Tibial nerve (tissue), 4 donors: ENCODE results near the gene IZUMO4. TPM values are rescaled to one million over a fixed set of nuclear protein-coding genes. Genes with fewer than 3 reads are reported as not detected.

ENCODE experiments used
- DNase-seq, 2 donors: peaks; one replicate each; pipeline ENCODE4 v3.0.0-alpha.2; 2019; ENCODE audit warnings: low spot score in 2 of 2
- H3K27ac ChIP-seq, 4 donors: fragments of 200-600 bp; sonication (generic) in 3 of 4; one replicate each; pipeline ENCODE4 v1.5.1; 2017 to 2019; ENCODE audit warnings: mild to moderate bottlenecking in 1 of 4
- H3K27me3 ChIP-seq, 2 donors: fragments of 200-600 bp; sonication (generic) in 1 of 2; one replicate each; pipeline versions ENCODE4 v1.5.1 to v1.6.0; 2017 to 2019
- H3K36me3 ChIP-seq, 3 donors: fragments of 200-600 bp; sonication (generic); one replicate each; pipeline ENCODE4 v1.5.1; 2018 to 2019
- H3K4me1 ChIP-seq, 4 donors: fragments of 200-600 bp; sonication (generic) in 3 of 4; one replicate each; pipeline ENCODE4 v1.5.1; 2017 to 2019
- H3K4me3 ChIP-seq, 4 donors: fragments of 200-600 bp; sonication (generic) in 3 of 4; one replicate each; pipeline ENCODE4 v1.5.1; 2017 to 2019; ENCODE audit warnings: mild to moderate bottlenecking in 1 of 4, moderate library complexity in 1 of 4
- H3K9me3 ChIP-seq, 4 donors: fragments of 200-600 bp; sonication (generic) in 3 of 4; one replicate each; pipeline ENCODE4 v1.5.1; 2017 to 2019
- CTCF ChIP-seq, 5 experiments: fragments of 200-600 bp in 3 of 5; fragments of 450-650 bp in 2 of 5; sonication (generic) in 3 of 5; IDR thresholded peaks; one replicate each; pipeline ENCODE4 v1.5.1; 2016 to 2019; ENCODE audit warnings: antibody characterized with exemption in 5 of 5, mild to moderate bottlenecking in 3 of 5, moderate library complexity in 2 of 5
- EP300 ChIP-seq, 2 donors: sonication (generic); formaldehyde crosslinking; IDR thresholded peaks; one replicate each; pipeline ENCODE4 v1.6.1; 2017; ENCODE audit warnings: antibody characterized with exemption in 2 of 2, mild to moderate bottlenecking in 1 of 2
- POLR2A ChIP-seq, 2 donors: fragments of 450-650 bp; IDR thresholded peaks; one replicate each; pipeline ENCODE4 v1.6.1; 2017; ENCODE audit warnings: antibody characterized with exemption in 2 of 2, mild to moderate bottlenecking in 2 of 2, moderate library complexity in 2 of 2
- WGBS, 2 donors: methylation state at CpG; one replicate each; pipeline ENCODE4 v1.1.5; 2018; 5-methylcytosine and 5-hydroxymethylcytosine counted together
- total RNA-seq, 4 donors: library from RNA; depleted of rRNA; stranded (reverse); fragments of >200 nt; gene quantifications; one replicate each; pipeline ENCODE4 v1.1.0, GENCODE V29; 2016

IZUMO4 gene
- total RNA-seq, 4 donors from 2014 or later: 28.6 to 46.3 (median 33.2) TPM

GRCh38 chr19:2051773-2052704 is 44.7 kb upstream of the IZUMO4 start:
- DNase-seq: no peak
- peak overlapping the region; percentile 29 to 100 (median 95) for H3K4me3 ChIP-seq
- WGBS, 2 donors: 61 to 69% methylated on average over 16 to 18 of the region's 18 CpGs

GRCh38 chr19:2053601-2054389 is 42.9 kb upstream of the IZUMO4 start:
- DNase-seq: no peak

More at GRCh38 chr19:2051773-2052704, 44.7 kb upstream of the IZUMO4 start:
- TF ChIP-seq EP300 (IDR thresholded peaks at IDR 0.05) (no peak), CTCF (IDR thresholded peaks at IDR 0.05) (no peak), POLR2A (IDR thresholded peaks at IDR 0.05) (no peak)
- Histone ChIP-seq H3K27me3 (no peaks in the 10 kb centered on the region), H3K4me1 (peaks cover 10 to 74% (median 60%) of the 10 kb centered on the region in 4 donors), H3K27ac (peak overlapping the region; percentile 99 to 100 (median 99)), H3K9me3 (no peaks in the 10 kb centered on the region), H3K36me3 (peaks cover 0 to 8% (median 0%) of the 10 kb centered on the region in 3 donors)

GRCh38 chr19:2054763-2055162 is 42.0 kb upstream of the IZUMO4 start:
- no peak for DNase-seq
- Histone ChIP-seq H3K27me3 (no peaks in the 10 kb centered on the region), H3K4me1 (peaks cover 10 to 75% (median 59%) of the 10 kb centered on the region in 4 donors), H3K36me3 (no peaks in the 10 kb centered on the region), H3K4me3 (no peak overlapping the region), H3K27ac (peak overlapping the region; percentile 88 to 100 (median 99)), H3K9me3 (no peaks in the 10 kb centered on the region)
- peak in 1 of 2 donors; percentile 9 for TF ChIP-seq POLR2A (IDR thresholded peaks at IDR 0.05)
- TF ChIP-seq EP300 (IDR thresholded peaks at IDR 0.05): no peak
- TF ChIP-seq CTCF (IDR thresholded peaks at IDR 0.05): no peak
- WGBS, 2 donors: 68 to 69% methylated on average over 8 of the region's 8 CpGs

More at GRCh38 chr19:2053601-2054389, 42.9 kb upstream of the IZUMO4 start:
- H3K9me3 ChIP-seq: no peaks in the 10 kb centered on the region
- H3K4me1 ChIP-seq: peaks cover 10 to 74% (median 57%) of the 10 kb centered on the region in 4 donors
- peak overlapping the region; percentile 88 to 100 (median 99) for H3K27ac ChIP-seq
- H3K27me3 ChIP-seq: no peaks in the 10 kb centered on the region
- TF ChIP-seq EP300 (IDR thresholded peaks at IDR 0.05) (peak in 1 of 2 donors; percentile 53), POLR2A (IDR thresholded peaks at IDR 0.05) (no peak)
- H3K36me3 ChIP-seq: peaks cover 0 to 8% (median 0%) of the 10 kb centered on the region in 3 donors
- no peak overlapping the region for H3K4me3 ChIP-seq
- 74 to 77% methylated on average over 24 of the region's 24 CpGs for WGBS, 2 donors

- 0 to 1% methylated on average over 8 to 13 of the region's 22 CpGs for WGBS, 2 donors
- Histone ChIP-seq H3K27me3 (no peaks in the 10 kb centered on the region), H3K9me3 (no peaks in the 10 kb centered on the region), H3K27ac (peak overlapping the region; percentile 88 to 100 (median 99)), H3K4me3 (peak overlapping the region; percentile 35 to 57 (median 45)), H3K36me3 (no peaks in the 10 kb centered on the region), H3K4me1 (peaks cover 10 to 87% (median 71%) of the 10 kb centered on the region in 4 donors)
- DNase-seq: peak in 1 of 2 donors; percentile 66
- TF ChIP-seq CTCF (IDR thresholded peaks at IDR 0.05): peak in 1 of 5 experiments; percentile 14
- peak; percentile 60 to 80 for TF ChIP-seq EP300 (IDR thresholded peaks at IDR 0.05)
- TF ChIP-seq POLR2A (IDR thresholded peaks at IDR 0.05): peak; percentile 29 to 71
These were observed 40.5 kb upstream of the IZUMO4 start for GRCh38 chr19:2055931-2056836.
